Heart left ventricle (tissue), 16 donors: ENCODE measurements around the gene NPFFR1. TPM values are rescaled to one million over a fixed set of nuclear protein-coding genes. Genes with fewer than 3 reads are reported as not detected.

Experiments
- ATAC-seq, 4 donors: fragments of 200-7000 bp; cut with Tn5 transposase; one replicate each; pipeline ENCODE4 v1.9.1; 2020 to 2022; ENCODE audit warnings: moderate library complexity in 4 of 4, mild to moderate bottlenecking in 3 of 4, moderate number of reproducible peaks in 1 of 4
- DNase-seq, 5 donors: peaks; one replicate each; pipeline ENCODE4 v3.0.0-alpha.2; 2020
- H3K27ac ChIP-seq, 12 donors: fragments of 200-600 bp; sonication (generic) in 4 of 12; one replicate each; pipeline versions ENCODE4 v1.5.0 to v1.8.0; 2016 to 2022; ENCODE audit warnings: mild to moderate bottlenecking in 2 of 12
- H3K27me3 ChIP-seq, 9 donors: fragments of 200-600 bp; sonication (generic) in 2 of 9; one replicate each; pipeline versions ENCODE4 v1.5.1 to v1.8.0; 2016 to 2022; ENCODE audit warnings: mild to moderate bottlenecking in 3 of 9
- H3K36me3 ChIP-seq, 9 donors: fragments of 200-600 bp; sonication (generic) in 2 of 9; one replicate each; pipeline versions ENCODE4 v1.5.0 to v1.8.0; 2018 to 2022; ENCODE audit warnings: mild to moderate bottlenecking in 2 of 9
- H3K4me1 ChIP-seq, 12 donors: fragments of 200-600 bp; sonication (generic) in 4 of 12; one replicate each; pipeline versions ENCODE4 v1.5.0 to v1.8.0; 2016 to 2022; ENCODE audit warnings: mild to moderate bottlenecking in 3 of 12
- H3K4me3 ChIP-seq, 12 donors: fragments of 200-600 bp; sonication (generic) in 4 of 12; one replicate each; pipeline versions ENCODE4 v1.5.0 to v1.8.0; 2017 to 2022; ENCODE audit warnings: mild to moderate bottlenecking in 9 of 12, moderate library complexity in 4 of 12
- H3K9me3 ChIP-seq, 12 donors: fragments of 200-600 bp; sonication (generic) in 4 of 12; one replicate each; pipeline versions ENCODE4 v1.5.0 to v1.8.0; 2016 to 2022; ENCODE audit warnings: mild to moderate bottlenecking in 1 of 12
- POLR2A ChIP-seq, 2 donors: fragments of 450-650 bp; IDR thresholded peaks; one replicate each; pipeline ENCODE4 v1.6.1; 2017; ENCODE audit warnings: antibody characterized with exemption in 2 of 2, mild to moderate bottlenecking in 2 of 2, moderate library complexity in 2 of 2
- WGBS, 4 donors: extraction: QIAGEN DNeasy Blood & Tissue Kit in 2 of 4; methylation state at CpG; one replicate each; pipeline versions ENCODE4 v1.1.5 to v1.1.7; 2013 to 2018; 5-methylcytosine and 5-hydroxymethylcytosine counted together
- intact Hi-C, 10 donors: fragments of 100-400 bp; cut with DNase I; formaldehyde crosslinking; loops; one replicate each; pipeline versions ENCODE4 v1.11.1 to v1.14.2; 2022
- polyA plus RNA-seq, 2 donors: library from polyadenylated mRNA; stranded (reverse); fragments of 200-250 nt; gene quantifications; one replicate each; pipeline ENCODE4 v1.2.3, GENCODE V29; 2013
- total RNA-seq, 9 donors: library from RNA; depleted of rRNA in 2 of 9; stranded (reverse); fragments of >200 nt in 2 of 9; fragmentation: NEBNext Ultra II Directional in 3 of 9; extraction: Animal tissue kit (Norgen Biotek cat#: 25700) in 3 of 9; gene quantifications; one replicate each; pipeline versions ENCODE4 v1.1.0 to v1.2.4, GENCODE V29; 2016 to 2023
- TF ChIP-seq, protein P1 (sequence below), 12 donors: fragments of 200-600 bp; sonication (generic) in 4 of 12; IDR thresholded peaks; one replicate each; pipeline versions ENCODE4 v1.5.0 to v1.8.0; 2018 to 2022; ENCODE audit warnings: antibody characterized with exemption in 12 of 12, mild to moderate bottlenecking in 5 of 12
- donor health status: ischemic (EF 13 %, LVEDD 7.1; RV severe dilation, severe dysfunction).
- donor health status: healthy with polysubstance abuse.
- donor health status: DM: no; HTN: yes; CAD: no.
- donor health status: DM: no; HTN: no; CAD: no.
- donor health status: ischemic (EF 25% LVEDD 6.9; RV normal size, moderate dysfunction).
- donor health status: ischemic (EF 25% LVEDD 5.7; RV mildly dilated, moderate dysfunction).
- donor health status: healthy.
- donor health status: DM: yes; HTN: yes; CAD: no.
- donor health status: ischemic (EF 35%, LVEDD 5.7; RV mildly dilated, moderate dysfunction).
- donor health status: nonischemic (EF 11% LVEDD 7.7; RV severe dilation, severe dysfunction).
- donor health status: DM: yes; HTN: yes; CAD: no.
- donor health status: PGD.
- donor health status: ischemic (EF 29% LVEDD 5.4; RV normal size, mild dysfunction).
- donor health status: nonischemic (EF 23%, LVEDD 6.1; RV moderate dilation, normal function).

The NPFFR1 gene
- total and polyA plus RNA-seq, 11 donors: 0.52 TPM; not detected in 10

DNA sequence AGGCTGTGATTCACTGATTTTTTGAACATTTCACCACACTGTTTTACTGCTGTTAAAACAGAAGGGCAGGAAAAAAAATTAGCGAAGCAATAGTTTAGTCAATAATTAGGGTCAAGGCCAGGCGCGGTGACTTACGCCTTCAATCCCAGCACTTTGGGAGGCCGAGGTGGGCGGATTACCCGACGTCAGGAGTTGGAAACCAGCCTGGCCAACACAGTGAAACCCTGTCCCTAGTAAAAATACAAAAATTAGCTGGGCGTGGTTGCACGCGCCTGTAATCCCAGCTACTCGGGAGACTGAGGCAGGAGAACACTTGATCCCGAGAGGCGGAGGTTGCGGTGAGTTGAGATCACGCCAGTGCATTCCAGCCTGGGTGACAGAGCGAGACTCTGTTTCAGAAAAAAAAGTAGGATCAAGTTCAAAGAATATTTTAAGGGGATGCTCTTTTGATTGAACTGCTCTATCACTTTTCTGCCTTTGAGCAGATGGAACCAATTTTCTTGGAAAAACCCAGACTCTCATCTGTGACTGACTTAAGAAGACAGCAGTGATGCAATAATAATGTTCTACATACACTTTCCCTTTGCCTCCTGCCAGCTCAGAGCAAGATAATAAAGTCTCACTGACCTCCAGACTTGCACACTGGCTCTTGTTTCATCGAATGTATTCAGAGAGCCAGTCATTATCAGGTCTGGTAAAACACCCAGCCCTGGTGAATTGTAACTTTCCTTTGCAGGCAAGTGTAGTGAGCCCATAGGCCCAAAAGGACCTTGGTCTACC is 48.9 kb downstream of the NPFFR1 start:
- DNase-seq: no peak

DNA sequence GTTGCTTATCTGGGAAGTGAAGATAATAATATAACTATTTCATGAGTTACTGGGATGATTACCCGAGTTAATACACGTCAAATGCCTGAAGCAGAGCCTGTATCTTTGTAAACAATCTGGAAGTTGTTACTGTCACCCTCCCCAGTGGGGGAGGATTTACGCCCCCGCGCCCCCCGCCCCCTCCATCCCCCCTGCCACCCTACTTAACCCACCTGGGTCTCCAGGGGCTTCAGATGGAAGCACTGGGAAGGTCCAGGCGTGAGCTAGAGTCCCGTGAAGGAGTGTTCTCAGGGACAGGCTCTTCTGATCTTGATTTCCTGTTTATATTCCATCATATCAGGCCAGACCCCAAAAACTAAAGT is 49.9 kb downstream of the NPFFR1 start:
- H3K27ac ChIP-seq: peak overlapping the region in 10 of 12 donors; percentile 58 to 89 (median 80)
- 27 to 38% (median 33%) methylated on average over 8 of the region's 8 CpGs for WGBS, 4 donors
- peaks cover 0 to 39% (median 11%) of the 10 kb centered on the region in 12 donors for H3K4me1 ChIP-seq
- no peaks in the 10 kb centered on the region for H3K27me3 ChIP-seq
- TF ChIP-seq POLR2A (IDR thresholded peaks at IDR 0.05): no peak
- TF ChIP-seq, protein P1, sequence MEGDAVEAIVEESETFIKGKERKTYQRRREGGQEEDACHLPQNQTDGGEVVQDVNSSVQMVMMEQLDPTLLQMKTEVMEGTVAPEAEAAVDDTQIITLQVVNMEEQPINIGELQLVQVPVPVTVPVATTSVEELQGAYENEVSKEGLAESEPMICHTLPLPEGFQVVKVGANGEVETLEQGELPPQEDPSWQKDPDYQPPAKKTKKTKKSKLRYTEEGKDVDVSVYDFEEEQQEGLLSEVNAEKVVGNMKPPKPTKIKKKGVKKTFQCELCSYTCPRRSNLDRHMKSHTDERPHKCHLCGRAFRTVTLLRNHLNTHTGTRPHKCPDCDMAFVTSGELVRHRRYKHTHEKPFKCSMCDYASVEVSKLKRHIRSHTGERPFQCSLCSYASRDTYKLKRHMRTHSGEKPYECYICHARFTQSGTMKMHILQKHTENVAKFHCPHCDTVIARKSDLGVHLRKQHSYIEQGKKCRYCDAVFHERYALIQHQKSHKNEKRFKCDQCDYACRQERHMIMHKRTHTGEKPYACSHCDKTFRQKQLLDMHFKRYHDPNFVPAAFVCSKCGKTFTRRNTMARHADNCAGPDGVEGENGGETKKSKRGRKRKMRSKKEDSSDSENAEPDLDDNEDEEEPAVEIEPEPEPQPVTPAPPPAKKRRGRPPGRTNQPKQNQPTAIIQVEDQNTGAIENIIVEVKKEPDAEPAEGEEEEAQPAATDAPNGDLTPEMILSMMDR (IDR thresholded peaks at IDR 0.05): no peak
- no peak for ATAC-seq
- H3K9me3 ChIP-seq: no peaks in the 10 kb centered on the region
- intact Hi-C loops: loop anchor here in 2 of 10 donors (2.0 to 5.0 kb wide), 2 partner anchors 63 to 128 kb away; no protein-coding TSS in a partner anchor
- no peak for DNase-seq
- H3K4me3 ChIP-seq: peak overlapping the region in 11 of 12 donors; percentile 65 to 94 (median 81)
- H3K36me3 ChIP-seq: peaks cover 0 to 15% (median 12%) of the 10 kb centered on the region in 9 donors

More for the DNA sequence above, 48.9 kb downstream of the NPFFR1 start:
- Histone ChIP-seq H3K9me3 (no peaks in the 10 kb centered on the region), H3K27me3 (no peaks in the 10 kb centered on the region), H3K4me1 (peaks cover 0 to 31% (median 11%) of the 10 kb centered on the region in 12 donors), H3K4me3 (no peak overlapping the region), H3K36me3 (peaks cover 0 to 7% (median 3%) of the 10 kb centered on the region in 9 donors), H3K27ac (peak overlapping the region in 2 of 12 donors; percentile 2 to 49)
- TF ChIP-seq, protein P1 (IDR thresholded peaks at IDR 0.05): no peak
- no peak for TF ChIP-seq POLR2A (IDR thresholded peaks at IDR 0.05)
- intact Hi-C loops: loop anchor here in 1 of 10 donors (5.0 kb wide), 1 partner anchor 127 kb away; no protein-coding TSS in a partner anchor
- peak in 2 of 4 donors; percentile 4 to 28 for ATAC-seq
- 81 to 85% (median 84%) methylated on average over 18 of the region's 18 CpGs for WGBS, 4 donors

DNA sequence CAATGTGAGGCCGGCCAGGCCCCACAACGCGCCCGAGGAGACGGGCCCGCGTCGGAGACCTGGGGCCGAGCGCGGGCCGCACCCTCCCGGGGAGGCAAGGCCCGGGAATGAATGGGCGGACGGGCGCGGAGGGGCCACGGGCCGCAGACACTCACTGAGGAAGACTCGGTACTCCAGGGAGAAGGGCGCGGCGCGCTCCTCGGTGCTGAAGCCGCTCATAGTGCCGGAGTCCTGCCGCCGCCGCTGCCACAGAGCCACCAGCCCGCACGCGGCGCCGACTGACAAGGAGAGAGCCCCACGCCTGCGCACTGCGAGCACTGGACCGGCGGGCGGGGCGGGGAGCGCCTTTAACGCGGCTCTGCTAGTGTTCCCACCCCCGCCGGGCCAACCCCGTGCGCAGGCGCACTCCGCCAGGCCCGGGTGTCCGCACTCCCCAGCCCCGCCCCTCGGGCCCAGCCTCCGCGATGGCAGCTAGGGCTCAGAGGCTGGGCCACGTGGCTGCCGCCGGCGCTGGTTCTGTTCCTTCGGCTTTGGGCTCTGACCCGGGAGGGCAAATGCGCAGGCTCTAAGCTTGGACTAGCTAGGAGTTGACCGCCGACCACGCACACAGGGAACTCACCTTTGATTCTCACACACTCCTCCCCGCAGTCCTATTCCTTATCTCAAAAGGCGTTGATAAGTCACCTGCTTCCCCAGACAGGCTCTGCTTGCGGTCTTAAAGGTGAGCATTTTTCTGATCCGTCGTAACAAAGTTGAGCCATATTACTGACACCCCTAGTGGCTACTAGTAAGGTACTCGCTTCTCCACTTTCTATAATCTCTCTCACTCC is 50.5 kb downstream of the NPFFR1 start, which contains the start of gene PPA1:
TSS of gene PPA1 (minus strand) at position 321 of the 830 bp plus-strand sequence. CDS start at position 219, 102 bp downstream.
- ATAC-seq (peak; percentile 99 to 100 (median 99)), DNase-seq (peak; percentile 99 to 100 (median 99))
- Histone ChIP-seq H3K27ac (peak within 1 kb of the TSS; percentile 25 to 89 (median 78)), H3K9me3 (no peaks in the 10 kb centered on the region), H3K36me3 (peaks cover 0 to 21% (median 12%) of the 10 kb centered on the region in 9 donors), H3K27me3 (no peaks in the 10 kb centered on the region), H3K4me1 (peaks cover 0 to 42% (median 12%) of the 10 kb centered on the region in 12 donors), H3K4me3 (peak within 1 kb of the TSS; percentile 65 to 94 (median 83))
- 0 to 2% (median 1%) methylated on average over 24 to 74 of the region's 74 CpGs for WGBS, 4 donors
- intact Hi-C loops: loop anchor here in 2 of 10 donors (2.0 to 5.0 kb wide), 2 partner anchors 63 to 129 kb away; no protein-coding TSS in a partner anchor
- TF ChIP-seq, protein P1 (IDR thresholded peaks at IDR 0.05): peak in 5 of 12 donors; percentile 2 to 23 (median 7)
- TF ChIP-seq POLR2A (IDR thresholded peaks at IDR 0.05): peak in 1 of 2 donors; percentile 94
